Smooth muscle cell of the brain vasculature (primary cell): Measurements from ENCODE around the gene PKP4.
"Not testable (repeated sequence)": the region's sequence is repeated elsewhere in the genome, so short reads cannot be mapped to it uniquely, and the experiment has no call there.

Source experiments
- DNase-seq: peaks from one replicate; pipeline ENCODE4 v3.0.0-alpha.2; 2012; ENCODE audit warnings: low read depth, low spot score

Gene PKP4, protein sequence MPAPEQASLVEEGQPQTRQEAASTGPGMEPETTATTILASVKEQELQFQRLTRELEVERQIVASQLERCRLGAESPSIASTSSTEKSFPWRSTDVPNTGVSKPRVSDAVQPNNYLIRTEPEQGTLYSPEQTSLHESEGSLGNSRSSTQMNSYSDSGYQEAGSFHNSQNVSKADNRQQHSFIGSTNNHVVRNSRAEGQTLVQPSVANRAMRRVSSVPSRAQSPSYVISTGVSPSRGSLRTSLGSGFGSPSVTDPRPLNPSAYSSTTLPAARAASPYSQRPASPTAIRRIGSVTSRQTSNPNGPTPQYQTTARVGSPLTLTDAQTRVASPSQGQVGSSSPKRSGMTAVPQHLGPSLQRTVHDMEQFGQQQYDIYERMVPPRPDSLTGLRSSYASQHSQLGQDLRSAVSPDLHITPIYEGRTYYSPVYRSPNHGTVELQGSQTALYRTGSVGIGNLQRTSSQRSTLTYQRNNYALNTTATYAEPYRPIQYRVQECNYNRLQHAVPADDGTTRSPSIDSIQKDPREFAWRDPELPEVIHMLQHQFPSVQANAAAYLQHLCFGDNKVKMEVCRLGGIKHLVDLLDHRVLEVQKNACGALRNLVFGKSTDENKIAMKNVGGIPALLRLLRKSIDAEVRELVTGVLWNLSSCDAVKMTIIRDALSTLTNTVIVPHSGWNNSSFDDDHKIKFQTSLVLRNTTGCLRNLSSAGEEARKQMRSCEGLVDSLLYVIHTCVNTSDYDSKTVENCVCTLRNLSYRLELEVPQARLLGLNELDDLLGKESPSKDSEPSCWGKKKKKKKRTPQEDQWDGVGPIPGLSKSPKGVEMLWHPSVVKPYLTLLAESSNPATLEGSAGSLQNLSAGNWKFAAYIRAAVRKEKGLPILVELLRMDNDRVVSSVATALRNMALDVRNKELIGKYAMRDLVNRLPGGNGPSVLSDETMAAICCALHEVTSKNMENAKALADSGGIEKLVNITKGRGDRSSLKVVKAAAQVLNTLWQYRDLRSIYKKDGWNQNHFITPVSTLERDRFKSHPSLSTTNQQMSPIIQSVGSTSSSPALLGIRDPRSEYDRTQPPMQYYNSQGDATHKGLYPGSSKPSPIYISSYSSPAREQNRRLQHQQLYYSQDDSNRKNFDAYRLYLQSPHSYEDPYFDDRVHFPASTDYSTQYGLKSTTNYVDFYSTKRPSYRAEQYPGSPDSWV

GRCh38 chr2:158456309-158457066 is at the start of gene PKP4, which contains the start of gene CCDC148:
Gene PKP4, plus strand, starts transcription at chr2:158456952. Its CDS starts 76,233 bp downstream, at chr2:158533185.
Gene CCDC148, minus strand, starts transcription at chr2:158456753. Its CDS starts 314 bp downstream, at chr2:158456439.
- DNase-seq, result peak; percentile 77

DNA sequence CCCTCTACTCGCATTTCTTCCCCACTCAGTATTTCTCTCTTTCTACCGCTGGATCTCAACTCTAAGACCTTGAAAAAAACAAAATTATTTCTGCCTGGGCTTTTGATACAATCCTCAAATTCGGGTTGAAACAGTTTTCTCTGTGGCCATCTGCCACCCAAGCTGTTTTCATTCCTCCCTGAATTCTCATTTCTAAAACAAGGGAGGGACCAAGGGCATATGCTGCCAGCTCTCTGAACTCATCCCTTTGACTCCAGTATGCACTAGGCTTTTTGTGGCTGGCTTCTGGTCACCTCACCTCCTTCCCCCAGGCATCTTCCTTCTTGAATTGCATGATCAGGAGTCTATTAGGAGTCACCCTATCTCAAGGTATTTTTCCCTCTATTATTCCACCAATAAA is 49.7 kb upstream of the PKP4 start:
- no peak for DNase-seq

DNA sequence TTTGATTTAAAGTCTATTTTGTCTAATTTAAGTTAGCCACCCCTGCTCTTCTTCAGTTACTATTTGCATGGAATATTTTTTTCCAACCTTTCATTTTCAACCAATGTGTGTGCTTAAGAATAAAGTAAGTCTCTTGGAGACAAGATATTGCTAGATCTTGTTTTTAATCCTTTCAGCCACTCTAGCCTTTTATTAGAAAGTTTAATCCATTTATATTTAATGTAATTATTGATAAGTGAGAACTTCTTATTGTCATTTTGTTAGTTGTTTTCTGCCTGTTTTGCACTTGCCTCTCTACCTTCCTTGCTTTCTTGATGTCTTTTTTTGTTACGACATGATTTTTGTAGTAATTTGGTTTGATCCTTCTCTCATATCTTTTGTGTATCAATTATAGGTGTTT is 46.6 kb upstream of the PKP4 start:
- DNase-seq, result no peak

GRCh38 chr2:158411748-158412147 is 45.0 kb upstream of the PKP4 start:
- DNase-seq, result no peak

- no peak for DNase-seq
Measured at GRCh38 chr2:158412206-158412605, 44.5 kb upstream of the PKP4 start.

DNA sequence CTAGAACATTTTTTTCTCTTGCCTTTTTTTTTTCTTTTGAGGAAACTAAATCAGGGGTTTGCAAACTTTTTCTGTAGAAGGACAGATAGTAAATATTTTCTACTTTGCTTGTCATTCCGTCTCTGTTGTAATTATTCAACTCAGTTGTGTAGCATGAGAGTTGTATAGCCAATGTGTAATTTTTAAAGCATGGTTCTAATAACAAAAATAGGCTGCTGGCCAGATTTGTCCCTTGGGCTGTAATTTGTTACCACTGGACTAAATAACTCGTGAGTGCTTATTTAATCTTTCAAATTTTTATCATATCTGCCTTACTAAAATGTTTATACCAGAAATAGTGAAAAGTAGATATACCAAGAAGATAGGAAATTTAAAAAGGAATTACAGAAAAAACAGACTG is 43.2 kb upstream of the PKP4 start:
- no peak for DNase-seq

- no peak for DNase-seq
Measured at GRCh38 chr2:158414538-158414937, 42.2 kb upstream of the PKP4 start.

- no peak for DNase-seq
Measured at GRCh38 chr2:158432117-158432516, 24.6 kb upstream of the PKP4 start.

DNA sequence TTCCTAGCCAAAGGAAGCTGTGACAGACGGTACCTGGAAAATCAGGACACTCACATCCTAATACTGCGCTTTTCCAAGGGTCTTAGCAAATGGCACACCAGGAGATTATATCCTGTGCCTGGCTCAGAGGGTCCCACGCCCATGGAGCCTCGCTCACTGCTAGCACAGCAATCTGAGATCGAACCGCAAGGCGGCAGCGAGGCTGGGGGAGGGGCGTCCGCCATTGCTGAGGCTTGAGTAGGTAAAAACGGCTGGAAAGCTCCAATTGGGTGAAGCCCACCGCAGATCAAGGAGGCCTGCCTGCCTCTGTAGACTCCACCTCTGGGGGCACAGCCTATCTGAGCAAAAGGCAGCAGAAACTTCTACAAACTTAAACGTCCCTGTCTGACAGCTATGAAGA is 23.0 kb upstream of the PKP4 start:
- DNase-seq, result not testable (repeated sequence)

DNA sequence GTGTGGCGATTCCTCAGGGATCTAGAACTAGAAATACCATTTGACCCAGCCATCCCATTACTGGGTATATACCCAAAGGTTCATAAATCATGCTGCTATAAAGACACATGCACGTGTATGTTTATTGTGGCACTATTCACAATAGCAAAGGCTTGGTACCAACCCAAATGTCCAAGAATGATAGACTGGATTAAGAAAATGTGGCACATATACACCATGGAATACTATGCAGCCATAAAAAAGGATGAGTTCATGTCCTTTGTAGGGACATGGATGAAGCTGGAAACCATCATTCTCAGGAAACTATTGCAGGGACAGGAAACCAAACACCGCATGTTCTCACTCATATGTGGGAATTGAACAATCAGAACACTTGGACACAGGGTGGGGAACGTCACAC is 17.7 kb upstream of the PKP4 start:
- DNase-seq, result not testable (repeated sequence)

- DNase-seq, result no peak
Measured at GRCh38 chr2:158443606-158444005, 13.1 kb upstream of the PKP4 start.

- no peak for DNase-seq
Measured at GRCh38 chr2:158457092-158457825, 507 bp downstream of the PKP4 start.

DNA sequence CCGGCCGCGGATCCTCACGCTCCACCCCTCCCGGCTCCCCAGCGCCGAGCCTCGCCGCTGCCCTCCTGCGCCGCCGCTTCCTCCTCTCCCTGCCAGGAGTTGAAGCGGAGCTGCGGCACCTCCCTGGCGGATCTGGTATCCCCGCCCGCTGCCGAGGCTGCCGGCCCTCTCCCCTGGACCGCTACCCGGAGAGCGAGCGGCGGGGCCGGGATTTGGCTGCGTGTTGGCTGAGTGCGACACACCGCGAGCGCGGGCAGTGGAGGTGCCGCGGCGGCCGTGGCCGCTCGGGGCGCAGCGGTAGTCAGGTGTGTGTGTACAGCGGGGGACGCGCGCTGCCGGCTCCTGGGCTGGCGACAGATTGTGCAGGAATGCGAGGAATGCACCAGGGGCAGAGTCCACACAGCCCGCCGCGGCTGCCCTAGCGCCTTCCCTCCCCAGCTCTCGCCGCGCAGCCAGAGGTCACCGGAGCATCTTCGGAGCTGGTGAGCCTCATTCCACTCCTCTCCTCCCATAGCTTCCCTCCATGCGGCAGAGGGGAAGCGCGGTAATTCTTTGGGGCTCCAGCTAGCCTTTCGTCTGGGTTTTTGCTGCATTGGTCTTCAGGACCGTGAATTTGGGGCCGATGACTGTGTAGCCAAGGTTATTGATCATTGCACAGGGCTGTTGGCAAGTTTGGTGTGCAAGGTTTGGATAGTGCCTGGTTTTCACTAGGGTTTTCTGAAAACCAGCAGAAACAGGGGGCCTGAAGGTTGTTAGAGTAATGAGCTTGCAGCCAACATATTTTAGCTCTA is 1.3 kb downstream of the PKP4 start:
- DNase-seq, result no peak

GRCh38 chr2:158458617-158458920 is 1.8 kb downstream of the PKP4 start:
- DNase-seq, result no peak

GRCh38 chr2:158459161-158460003 is 2.6 kb downstream of the PKP4 start:
- no peak for DNase-seq

DNA sequence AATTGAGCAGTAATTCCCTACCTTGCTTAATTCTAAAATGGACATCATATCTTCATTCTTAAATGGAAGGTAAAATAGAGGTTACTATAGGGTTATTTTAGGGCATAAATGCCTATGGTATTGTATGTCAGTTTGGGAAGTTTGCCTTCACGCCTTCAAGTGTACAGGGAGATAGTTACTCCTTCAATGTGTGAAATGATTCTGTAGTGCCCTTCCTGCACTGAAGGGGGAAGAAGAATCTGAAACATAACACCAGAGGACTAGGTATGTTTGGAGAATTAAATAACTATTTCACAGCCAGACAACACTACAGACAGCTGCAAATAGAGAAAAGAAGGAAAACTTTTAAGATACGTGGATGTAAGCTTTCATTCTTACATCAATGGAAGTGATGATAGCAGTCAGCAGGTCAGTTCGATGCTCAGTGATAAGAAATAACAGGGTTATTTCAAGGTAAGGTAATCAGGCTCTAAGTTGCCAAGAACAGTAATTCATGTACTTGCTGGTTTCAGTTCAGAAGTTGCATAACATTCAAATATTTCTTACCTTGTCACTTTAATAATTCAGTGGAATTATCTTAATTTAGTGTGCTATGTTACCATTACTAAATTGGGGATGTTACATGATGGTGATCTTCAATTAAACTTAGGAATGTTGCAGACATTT is 4.0 kb downstream of the PKP4 start:
- no peak for DNase-seq

DNA sequence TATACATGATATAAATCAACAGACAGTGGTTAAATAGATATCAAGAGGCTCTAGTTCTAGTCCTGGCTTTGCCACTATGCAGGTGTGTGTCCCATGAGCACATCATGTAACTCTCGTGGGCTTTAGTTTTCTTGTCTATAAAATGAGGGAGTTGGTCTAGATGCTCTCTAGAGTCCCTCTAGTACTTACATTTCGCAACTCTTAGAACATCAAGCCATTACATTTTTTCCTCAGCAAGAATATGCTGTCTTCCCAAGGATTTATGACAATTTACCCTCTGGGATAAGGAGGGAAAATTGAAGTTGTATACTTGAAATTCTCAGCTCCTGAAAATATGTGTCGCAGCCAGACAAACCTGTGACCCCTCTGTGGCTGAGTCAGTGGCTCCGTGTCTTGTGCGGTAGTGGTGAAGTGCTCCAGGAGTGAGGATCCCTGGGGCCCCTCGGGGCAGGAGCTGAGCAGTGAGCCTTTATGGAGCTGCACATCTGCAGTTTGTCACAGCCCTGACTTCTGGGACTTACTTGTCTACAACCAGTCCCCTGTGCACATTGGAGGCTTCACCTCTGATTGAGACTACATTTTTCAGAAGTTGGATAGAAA is 6.8 kb downstream of the PKP4 start:
- no peak for DNase-seq
